Stimulated activated CD4-positive, alpha-beta T cell treated with anti-CD3 and anti-CD28 coated beads, Interleukin-15, amount 100 ng/mL, for 24 hours (primary cell): ENCODE measurements around the gene SLC22A23.
"Not testable (repeated sequence)": the region's sequence is repeated elsewhere in the genome, so short reads cannot be mapped to it uniquely, and the experiment has no call there.

Source experiments
- DNase-seq: peaks from one replicate; pipeline ENCODE4 v3.0.0-alpha.2; 2020

The SLC22A23 gene

GRCh38 chr6:3402310-3403237 is 54.3 kb downstream of the SLC22A23 start:
- DNase-seq = no peak

GRCh38 chr6:3400162-3400561 is 56.7 kb downstream of the SLC22A23 start:
- DNase-seq = no peak

GRCh38 chr6:3398755-3399696 is 57.8 kb downstream of the SLC22A23 start:
- no peak for DNase-seq

GRCh38 chr6:3398165-3398562 is 58.7 kb downstream of the SLC22A23 start:
- no peak for DNase-seq

GRCh38 chr6:3397229-3398164 is 59.4 kb downstream of the SLC22A23 start:
- DNase-seq = no peak

- no peak for DNase-seq
Measured at GRCh38 chr6:3396503-3397180, 60.2 kb downstream of the SLC22A23 start.

- DNase-seq = no peak
Measured at GRCh38 chr6:3394671-3395070, 62.2 kb downstream of the SLC22A23 start.

- no peak for DNase-seq
Measured at GRCh38 chr6:3393836-3394202, 63.0 kb downstream of the SLC22A23 start.

- no peak for DNase-seq
Measured at GRCh38 chr6:3392930-3393835, 63.7 kb downstream of the SLC22A23 start.

GRCh38 chr6:3391902-3392458 is 64.9 kb downstream of the SLC22A23 start:
- DNase-seq = no peak

- no peak for DNase-seq
Measured at GRCh38 chr6:3390698-3391097, 66.2 kb downstream of the SLC22A23 start.

GRCh38 chr6:3389390-3390167 is 67.3 kb downstream of the SLC22A23 start:
- no peak for DNase-seq

- DNase-seq = no peak
Measured at GRCh38 chr6:3388786-3389185, 68.1 kb downstream of the SLC22A23 start.

GRCh38 chr6:3386374-3386857 is 70.4 kb downstream of the SLC22A23 start:
- DNase-seq = no peak

- DNase-seq = no peak
Measured at GRCh38 chr6:3385660-3386151, 71.1 kb downstream of the SLC22A23 start.

- not testable (repeated sequence) for DNase-seq
Measured at GRCh38 chr6:3385181-3385580, 71.7 kb downstream of the SLC22A23 start.

GRCh38 chr6:3384241-3385143 is 72.4 kb downstream of the SLC22A23 start:
- DNase-seq = no peak

GRCh38 chr6:3383525-3383924 is 73.3 kb downstream of the SLC22A23 start:
- DNase-seq = no peak
